Prostate gland (tissue), 2 donors: ENCODE measurements around the gene ADGRL3. TPM values are rescaled to one million over a fixed set of nuclear protein-coding genes. Genes with fewer than 3 reads are reported as not detected.

Source experiments
- DNase-seq: peaks from one replicate; pipeline ENCODE4 v3.0.0-alpha.2; 2019; ENCODE audit warnings: low spot score
- H3K27ac ChIP-seq, 2 donors: fragments of 200-600 bp; sonication (generic); 2 replicates each; pipeline ENCODE4 v1.5.1; 2017 to 2019
- H3K27me3 ChIP-seq: fragments of 200-600 bp; sonication (generic); replicated peaks from 2 replicates; pipeline ENCODE4 v1.5.1; 2019; ENCODE audit not compliant: insufficient read depth
- H3K36me3 ChIP-seq, 2 donors: fragments of 200-600 bp; sonication (generic); 1 replicate in 1 of 2; 2 replicates in 1 of 2; pipeline versions ENCODE4 v1.5.1 to v1.8.1; 2017 to 2019
- H3K4me1 ChIP-seq: fragments of 200-600 bp; sonication (generic); replicated peaks from 2 replicates; pipeline ENCODE4 v1.5.1; 2019
- H3K4me3 ChIP-seq, 2 donors: fragments of 200-600 bp; sonication (generic); 2 replicates each; pipeline ENCODE4 v1.5.1; 2017 to 2019
- H3K9me3 ChIP-seq: fragments of 200-600 bp; sonication (generic); 2 replicates; pipeline ENCODE4 v1.5.1; 2017
- CTCF ChIP-seq, 4 experiments: fragments of 200-600 bp in 2 of 4; fragments of 450-650 bp in 2 of 4; sonication (generic) in 2 of 4; IDR thresholded peaks; 1 replicate in 3 of 4; 2 replicates in 1 of 4; pipeline ENCODE4 v1.5.1; 2016 to 2019; ENCODE audit warnings: antibody characterized with exemption in 4 of 4, mild to moderate bottlenecking in 2 of 4, moderate library complexity in 2 of 4
- POLR2A ChIP-seq: fragments of 450-650 bp; IDR thresholded peaks from one replicate; pipeline ENCODE4 v1.6.1; 2016; ENCODE audit warnings: antibody characterized with exemption, mild to moderate bottlenecking
- POLR2AphosphoS5 ChIP-seq: sonication (generic); formaldehyde crosslinking; IDR thresholded peaks from one replicate; pipeline ENCODE4 v1.6.1; 2017; ENCODE audit warnings: antibody characterized with exemption
- WGBS: methylation state at CpG from one replicate; pipeline ENCODE4 v1.1.5; 2018; 5-methylcytosine and 5-hydroxymethylcytosine counted together
- intact Hi-C: fragments of 100-400 bp; cut with DNase I; formaldehyde crosslinking; loops from one replicate; pipeline ENCODE4 v1.14.2; 2022
- total RNA-seq, 2 donors: library from RNA; depleted of rRNA; stranded (reverse); fragments of >200 nt; gene quantifications; one replicate each; pipeline ENCODE4 v1.1.0, GENCODE V29; 2016

The ADGRL3 gene
- total RNA-seq, 2 donors from 2014 or later = 1.7 to 23.5 TPM

DNA sequence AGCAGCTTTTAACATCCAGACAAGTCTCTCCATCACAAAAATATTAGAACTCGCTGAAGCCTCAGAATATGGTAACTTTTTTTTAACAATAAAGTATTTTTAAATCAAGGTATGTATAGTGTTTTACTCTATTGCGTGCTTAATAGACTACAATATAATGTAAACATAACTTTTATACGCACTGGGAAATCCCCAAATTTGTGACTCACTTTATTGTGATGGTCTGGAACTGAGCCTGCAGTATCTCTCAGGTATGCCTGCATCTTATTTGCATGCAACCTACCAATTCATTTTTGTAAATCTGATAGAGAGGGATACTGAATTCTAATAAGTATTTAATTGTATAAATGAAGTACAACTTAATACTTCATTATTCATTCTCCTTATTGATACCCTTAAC is 823.5 kb downstream of the ADGRL3 start:
- DNase-seq = no peak
- no peaks in the 10 kb centered on the region for H3K9me3 ChIP-seq
- H3K4me3 ChIP-seq = no peak overlapping the region
- H3K27me3 ChIP-seq = no peaks in the 10 kb centered on the region
- no peak overlapping the region for H3K27ac ChIP-seq
- H3K4me1 ChIP-seq = no peaks in the 10 kb centered on the region
- no peak for TF ChIP-seq POLR2AphosphoS5
- TF ChIP-seq POLR2A = no peak
- TF ChIP-seq CTCF (IDR thresholded peaks at IDR 0.05) = no peak
- no peaks in the 10 kb centered on the region for H3K36me3 ChIP-seq
- intact Hi-C loops = no loop called here
- 72% methylated on average over 3 of the region's 3 CpGs for WGBS

- TF ChIP-seq POLR2AphosphoS5 = no peak
- no peak for TF ChIP-seq CTCF (IDR thresholded peaks at IDR 0.05)
- TF ChIP-seq POLR2A = no peak
- H3K27me3 ChIP-seq = no peaks in the 10 kb centered on the region
- no peaks in the 10 kb centered on the region for H3K9me3 ChIP-seq
- WGBS = 65% methylated on average over 2 of the region's 2 CpGs
- intact Hi-C loops = no loop called here
- no peak for DNase-seq
- H3K36me3 ChIP-seq = no peaks in the 10 kb centered on the region
- H3K4me3 ChIP-seq = no peak overlapping the region
- H3K4me1 ChIP-seq = no peaks in the 10 kb centered on the region
- H3K27ac ChIP-seq = no peak overlapping the region
Measured at GRCh38 chr4:62028745-62029144, 828.6 kb downstream of the ADGRL3 start.

DNA sequence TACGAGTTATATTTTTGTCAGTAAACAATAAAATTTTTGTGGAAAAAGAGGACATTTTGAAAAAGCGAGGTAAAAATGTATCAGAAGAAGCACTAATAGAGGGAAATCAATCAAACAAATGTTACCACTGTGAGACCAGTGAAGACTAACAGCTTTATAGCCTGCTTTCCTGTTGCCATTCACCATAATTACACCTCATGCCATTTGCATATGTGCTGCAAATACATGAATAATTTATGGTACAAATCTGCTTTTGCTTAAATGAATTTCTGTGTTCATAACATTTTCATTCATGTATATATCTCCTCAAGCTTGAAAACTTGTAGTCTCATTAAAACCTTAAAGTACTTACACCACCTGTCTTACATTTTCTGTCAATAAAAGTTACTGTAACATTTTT is 830.8 kb downstream of the ADGRL3 start:
- DNase-seq = no peak
- no peaks in the 10 kb centered on the region for H3K27me3 ChIP-seq
- H3K9me3 ChIP-seq = no peaks in the 10 kb centered on the region
- H3K27ac ChIP-seq = no peak overlapping the region
- 88% methylated on average over 2 of the region's 2 CpGs for WGBS
- H3K36me3 ChIP-seq = no peaks in the 10 kb centered on the region
- intact Hi-C loops = no loop called here
- H3K4me3 ChIP-seq = no peak overlapping the region
- no peak for TF ChIP-seq CTCF (IDR thresholded peaks at IDR 0.05)
- H3K4me1 ChIP-seq = no peaks in the 10 kb centered on the region

DNA sequence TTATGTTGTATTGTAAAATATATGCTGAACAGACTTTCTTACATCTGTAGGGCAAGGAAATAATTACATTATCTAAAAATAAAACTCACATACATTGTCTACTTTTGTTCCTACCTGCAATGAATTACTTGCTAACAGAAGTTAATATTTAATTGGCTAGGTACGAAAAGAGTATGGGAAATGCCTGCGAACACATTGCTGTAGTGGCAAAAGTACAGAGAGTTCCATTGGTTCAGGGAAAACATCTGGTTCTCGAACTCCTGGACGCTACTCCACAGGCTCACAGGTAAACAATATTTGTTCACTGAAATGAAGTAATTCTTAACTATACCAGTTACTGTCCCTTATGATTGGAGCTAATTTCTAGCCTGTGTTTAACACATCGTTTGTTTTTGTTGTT is 837.4 kb downstream of the ADGRL3 start:
- intact Hi-C loops = no loop called here
- WGBS = 81% methylated on average over 5 of the region's 5 CpGs
- Histone ChIP-seq H3K27me3 (no peaks in the 10 kb centered on the region), H3K9me3 (no peaks in the 10 kb centered on the region), H3K4me1 (no peaks in the 10 kb centered on the region), H3K4me3 (no peak overlapping the region), H3K27ac (no peak overlapping the region), H3K36me3 (no peaks in the 10 kb centered on the region)
- TF ChIP-seq POLR2AphosphoS5 (no peak), POLR2A (no peak), CTCF (IDR thresholded peaks at IDR 0.05) (no peak)
- no peak for DNase-seq

GRCh38 chr4:62051332-62051731 is 851.2 kb downstream of the ADGRL3 start:
- no peak for TF ChIP-seq POLR2A
- TF ChIP-seq CTCF (IDR thresholded peaks at IDR 0.05) = no peak
- TF ChIP-seq POLR2AphosphoS5 = no peak
- DNase-seq = no peak
- 77% methylated on average over 3 of the region's 3 CpGs for WGBS
- intact Hi-C loops = no loop called here
- Histone ChIP-seq H3K27me3 (no peaks in the 10 kb centered on the region), H3K4me3 (no peak overlapping the region), H3K9me3 (no peaks in the 10 kb centered on the region), H3K27ac (no peak overlapping the region), H3K36me3 (no peaks in the 10 kb centered on the region), H3K4me1 (no peaks in the 10 kb centered on the region)
